SK-N-SH treated with all-trans-retinoic acid at 6 μM for 48 hours (cell line): Measurements from ENCODE around the gene ULK4.

Experiments
- ATAC-seq: fragments of 200-7000 bp; cut with Tn5 transposase; 3 replicates; pipeline ENCODE4 v1.9.1; 2020; ENCODE audit warnings: mild to moderate bottlenecking, moderate library complexity
- BACH2 ChIP-seq: fragments of 250-450 bp; sonication (Bioruptor Pico); IDR thresholded peaks from 2 replicates; pipeline ENCODE4 v1.9.0; 2021; ENCODE audit warnings: mild to moderate bottlenecking, borderline replicate concordance
- CSDC2 ChIP-seq: fragments of 250-450 bp; sonication (Bioruptor Pico); IDR thresholded peaks from 2 replicates; pipeline ENCODE4 v1.5.0; 2020; ENCODE audit warnings: mild to moderate bottlenecking, moderate library complexity
- ESRRG ChIP-seq: fragments of 250-450 bp; sonication (Bioruptor Pico); IDR thresholded peaks from 2 replicates; pipeline ENCODE4 v1.6.1; 2021; ENCODE audit warnings: mild to moderate bottlenecking
- GLIS3 ChIP-seq: fragments of 250-450 bp; sonication (Bioruptor Pico); IDR thresholded peaks from 2 replicates; pipeline ENCODE4 v1.5.0; 2020; ENCODE audit warnings: mild to moderate bottlenecking, moderate library complexity
- ISL1 ChIP-seq: fragments of 250-450 bp; sonication (Bioruptor Pico); IDR thresholded peaks from 2 replicates; pipeline ENCODE4 v2.1.2; 2022; ENCODE audit warnings: mild to moderate bottlenecking, moderate library complexity
- OSR1 ChIP-seq: fragments of 250-450 bp; sonication (Bioruptor Pico); IDR thresholded peaks from 2 replicates; pipeline ENCODE4 v1.8.0; 2022; ENCODE audit warnings: moderate library complexity, mild to moderate bottlenecking, inconsistent platforms
- RARB ChIP-seq: fragments of 250-450 bp; sonication (Bioruptor Pico); IDR thresholded peaks from 2 replicates; pipeline ENCODE4 v1.8.0; 2021; ENCODE audit warnings: mild to moderate bottlenecking, moderate library complexity
- TCF4 ChIP-seq: fragments of 250-450 bp; sonication (Bioruptor Pico); IDR thresholded peaks from 2 replicates; pipeline ENCODE4 v1.8.0; 2021; ENCODE audit warnings: mild to moderate bottlenecking, moderate library complexity, borderline replicate concordance
- TOX ChIP-seq: fragments of 250-450 bp; sonication (Bioruptor Pico); IDR thresholded peaks from 2 replicates; pipeline ENCODE4 v1.8.0; 2021; ENCODE audit warnings: mild to moderate bottlenecking, moderate library complexity, borderline replicate concordance
- TSHZ2 ChIP-seq: fragments of 250-450 bp; sonication (Bioruptor Pico); IDR thresholded peaks from 2 replicates; pipeline ENCODE4 v1.5.0; 2020; ENCODE audit warnings: mild to moderate bottlenecking, moderate library complexity
- ZC3H10 ChIP-seq: fragments of 250-450 bp; sonication (Bioruptor Pico); IDR thresholded peaks from 2 replicates; pipeline ENCODE4 v1.5.1; 2021; ENCODE audit warnings: mild to moderate bottlenecking, moderate library complexity
- ZFP3 ChIP-seq: fragments of 250-450 bp; sonication (Bioruptor Pico); IDR thresholded peaks from 2 replicates; pipeline ENCODE4 v1.5.0; 2020; ENCODE audit warnings: mild to moderate bottlenecking, moderate library complexity
- ZFP30 ChIP-seq: fragments of 450-650 bp; formaldehyde crosslinking; IDR thresholded peaks from 2 replicates; pipeline ENCODE4 v1.5.0; 2022; ENCODE audit warnings: mild to moderate bottlenecking, moderate library complexity
- ZNF565 ChIP-seq: fragments of 450-650 bp; formaldehyde crosslinking; conservative IDR thresholded peaks from 2 replicates; pipeline ENCODE4 v1.5.0; 2020; ENCODE audit warnings: low read depth, mild to moderate bottlenecking, moderate library complexity
- ZNF70 ChIP-seq: fragments of 450-650 bp; formaldehyde crosslinking; IDR thresholded peaks from 2 replicates; pipeline ENCODE4 v1.5.0; 2020; ENCODE audit warnings: mild to moderate bottlenecking, moderate library complexity
- TF ChIP-seq, protein P1 (sequence below): fragments of 250-450 bp; sonication (Bioruptor Pico); IDR thresholded peaks from 2 replicates; pipeline ENCODE4 v1.8.0; 2020; ENCODE audit warnings: mild to moderate bottlenecking, moderate library complexity, borderline replicate concordance
- TF ChIP-seq, protein P2 (sequence below): fragments of 250-450 bp; sonication (Bioruptor Pico); IDR thresholded peaks from 2 replicates; pipeline ENCODE4 v1.5.1; 2020; ENCODE audit warnings: low read depth, mild to moderate bottlenecking, moderate library complexity
- TF ChIP-seq, protein P3 (sequence below): fragments of 250-450 bp; sonication (Bioruptor Pico); IDR thresholded peaks from 2 replicates; pipeline ENCODE4 v1.8.0; 2021; ENCODE audit warnings: low read depth, mild to moderate bottlenecking, moderate library complexity, borderline replicate concordance
- TF ChIP-seq, protein P4 (sequence below): fragments of 250-450 bp; sonication (Bioruptor Pico); IDR thresholded peaks from 2 replicates; pipeline ENCODE4 v1.5.1; 2021; ENCODE audit warnings: mild to moderate bottlenecking, moderate library complexity

Gene ULK4

GRCh38 chr3:41572092-41572491 is 389.8 kb downstream of the ULK4 start:
- ATAC-seq = no peak
- TF ChIP-seq, protein P1, sequence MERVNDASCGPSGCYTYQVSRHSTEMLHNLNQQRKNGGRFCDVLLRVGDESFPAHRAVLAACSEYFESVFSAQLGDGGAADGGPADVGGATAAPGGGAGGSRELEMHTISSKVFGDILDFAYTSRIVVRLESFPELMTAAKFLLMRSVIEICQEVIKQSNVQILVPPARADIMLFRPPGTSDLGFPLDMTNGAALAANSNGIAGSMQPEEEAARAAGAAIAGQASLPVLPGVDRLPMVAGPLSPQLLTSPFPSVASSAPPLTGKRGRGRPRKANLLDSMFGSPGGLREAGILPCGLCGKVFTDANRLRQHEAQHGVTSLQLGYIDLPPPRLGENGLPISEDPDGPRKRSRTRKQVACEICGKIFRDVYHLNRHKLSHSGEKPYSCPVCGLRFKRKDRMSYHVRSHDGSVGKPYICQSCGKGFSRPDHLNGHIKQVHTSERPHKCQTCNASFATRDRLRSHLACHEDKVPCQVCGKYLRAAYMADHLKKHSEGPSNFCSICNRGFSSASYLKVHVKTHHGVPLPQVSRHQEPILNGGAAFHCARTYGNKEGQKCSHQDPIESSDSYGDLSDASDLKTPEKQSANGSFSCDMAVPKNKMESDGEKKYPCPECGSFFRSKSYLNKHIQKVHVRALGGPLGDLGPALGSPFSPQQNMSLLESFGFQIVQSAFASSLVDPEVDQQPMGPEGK (CRISPR knock-in tag) = no peak
- TF ChIP-seq RARB (CRISPR knock-in tag) = no peak
- no peak for TF ChIP-seq ZNF70
- TF ChIP-seq TOX (CRISPR knock-in tag) = no peak
- TF ChIP-seq, all 23 proteins: peak for 0

GRCh38 chr3:41569632-41570305 is 392.1 kb downstream of the ULK4 start:
- ATAC-seq = no peak
- no peak for TF ChIP-seq ZFP30 (CRISPR knock-in tag)
- no peak for TF ChIP-seq CSDC2 (CRISPR knock-in tag)
- no peak for TF ChIP-seq ZNF70
- TF ChIP-seq TOX (CRISPR knock-in tag) = no peak
- no peak for TF ChIP-seq ISL1 (CRISPR knock-in tag)

GRCh38 chr3:41565948-41566514 is 395.9 kb downstream of the ULK4 start:
- TF ChIP-seq, protein P1 (CRISPR knock-in tag) = no peak
- TF ChIP-seq ZNF70 (no peak), ZC3H10 (CRISPR knock-in tag) (no peak), TOX (CRISPR knock-in tag) (no peak), ZFP30 (CRISPR knock-in tag) (no peak), TCF4 (CRISPR knock-in tag) (no peak), ISL1 (CRISPR knock-in tag) (no peak), GLIS3 (CRISPR knock-in tag) (no peak), ZNF565 (CRISPR knock-in tag) (no peak), TSHZ2 (CRISPR knock-in tag) (no peak)
- TF ChIP-seq, protein P2, sequence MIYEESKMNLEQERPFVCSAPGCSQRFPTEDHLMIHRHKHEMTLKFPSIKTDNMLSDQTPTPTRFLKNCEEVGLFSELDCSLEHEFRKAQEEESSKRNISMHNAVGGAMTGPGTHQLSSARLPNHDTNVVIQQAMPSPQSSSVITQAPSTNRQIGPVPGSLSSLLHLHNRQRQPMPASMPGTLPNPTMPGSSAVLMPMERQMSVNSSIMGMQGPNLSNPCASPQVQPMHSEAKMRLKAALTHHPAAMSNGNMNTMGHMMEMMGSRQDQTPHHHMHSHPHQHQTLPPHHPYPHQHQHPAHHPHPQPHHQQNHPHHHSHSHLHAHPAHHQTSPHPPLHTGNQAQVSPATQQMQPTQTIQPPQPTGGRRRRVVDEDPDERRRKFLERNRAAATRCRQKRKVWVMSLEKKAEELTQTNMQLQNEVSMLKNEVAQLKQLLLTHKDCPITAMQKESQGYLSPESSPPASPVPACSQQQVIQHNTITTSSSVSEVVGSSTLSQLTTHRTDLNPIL (CRISPR knock-in tag) = no peak
- TF ChIP-seq, protein P3, sequence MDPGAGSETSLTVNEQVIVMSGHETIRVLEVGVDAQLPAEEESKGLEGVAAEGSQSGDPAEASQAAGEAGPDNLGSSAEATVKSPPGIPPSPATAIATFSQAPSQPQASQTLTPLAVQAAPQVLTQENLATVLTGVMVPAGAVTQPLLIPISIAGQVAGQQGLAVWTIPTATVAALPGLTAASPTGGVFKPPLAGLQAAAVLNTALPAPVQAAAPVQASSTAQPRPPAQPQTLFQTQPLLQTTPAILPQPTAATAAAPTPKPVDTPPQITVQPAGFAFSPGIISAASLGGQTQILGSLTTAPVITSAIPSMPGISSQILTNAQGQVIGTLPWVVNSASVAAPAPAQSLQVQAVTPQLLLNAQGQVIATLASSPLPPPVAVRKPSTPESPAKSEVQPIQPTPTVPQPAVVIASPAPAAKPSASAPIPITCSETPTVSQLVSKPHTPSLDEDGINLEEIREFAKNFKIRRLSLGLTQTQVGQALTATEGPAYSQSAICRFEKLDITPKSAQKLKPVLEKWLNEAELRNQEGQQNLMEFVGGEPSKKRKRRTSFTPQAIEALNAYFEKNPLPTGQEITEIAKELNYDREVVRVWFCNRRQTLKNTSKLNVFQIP (CRISPR knock-in tag) = no peak

GRCh38 chr3:41565003-41565402 is 396.9 kb downstream of the ULK4 start:
- no peak for ATAC-seq
- TF ChIP-seq, protein P3 (CRISPR knock-in tag) = no peak
- TF ChIP-seq BACH2 (no peak), GLIS3 (CRISPR knock-in tag) (no peak), CSDC2 (CRISPR knock-in tag) (no peak), ZFP30 (CRISPR knock-in tag) (no peak), ZC3H10 (CRISPR knock-in tag) (no peak), TOX (CRISPR knock-in tag) (no peak), ESRRG (CRISPR knock-in tag) (no peak), OSR1 (CRISPR knock-in tag) (no peak), ZFP3 (CRISPR knock-in tag) (no peak)
- TF ChIP-seq, protein P4, sequence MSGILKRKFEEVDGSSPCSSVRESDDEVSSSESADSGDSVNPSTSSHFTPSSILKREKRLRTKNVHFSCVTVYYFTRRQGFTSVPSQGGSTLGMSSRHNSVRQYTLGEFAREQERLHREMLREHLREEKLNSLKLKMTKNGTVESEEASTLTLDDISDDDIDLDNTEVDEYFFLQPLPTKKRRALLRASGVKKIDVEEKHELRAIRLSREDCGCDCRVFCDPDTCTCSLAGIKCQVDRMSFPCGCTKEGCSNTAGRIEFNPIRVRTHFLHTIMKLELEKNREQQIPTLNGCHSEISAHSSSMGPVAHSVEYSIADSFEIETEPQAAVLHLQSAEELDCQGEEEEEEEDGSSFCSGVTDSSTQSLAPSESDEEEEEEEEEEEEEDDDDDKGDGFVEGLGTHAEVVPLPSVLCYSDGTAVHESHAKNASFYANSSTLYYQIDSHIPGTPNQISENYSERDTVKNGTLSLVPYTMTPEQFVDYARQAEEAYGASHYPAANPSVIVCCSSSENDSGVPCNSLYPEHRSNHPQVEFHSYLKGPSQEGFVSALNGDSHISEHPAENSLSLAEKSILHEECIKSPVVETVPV (CRISPR knock-in tag) = no peak

More at GRCh38 chr3:41565948-41566514, 395.9 kb downstream of the ULK4 start:
- ATAC-seq = no peak
